WTC11 (cell line): ENCODE measurements around the gene ZSWIM9. TPM values are rescaled to one million over a fixed set of nuclear protein-coding genes. Genes with fewer than 3 reads are reported as not detected.

Source experiments
- ATAC-seq: fragments of 200-7000 bp; cut with Tn5 transposase; 2 replicates; pipeline ENCODE4 v1.10.0; 2021; ENCODE audit warnings: mild to moderate bottlenecking, moderate library complexity
- CTCF ChIA-PET: fragments of 300-600 bp; sonication (Branson Sonifier 250); formaldehyde crosslinking; loops from one replicate; lab custom pipeline; 2021; ENCODE audit warnings: antibody characterized with exemption; lab: Charles Lee
- POLR2A ChIA-PET: fragments of 350-600 bp; sonication (Branson Sonifier 250); formaldehyde crosslinking; loops from one replicate; lab custom pipeline; 2021; ENCODE audit warnings: antibody characterized with exemption; lab: Charles Lee
- DNase-seq: peaks from one replicate; pipeline ENCODE4 v3.0.0; 2021; ENCODE audit warnings: low spot score
- H3K27ac Mint-ChIP-seq: 2 replicates; pipeline ENCODE4 v1.8.0; 2021; ENCODE audit warnings: mixed read lengths
- H3K27me3 Mint-ChIP-seq: 2 replicates; pipeline ENCODE4 v1.8.0; 2021; ENCODE audit warnings: low read depth, mild to moderate bottlenecking, moderate library complexity, mixed read lengths
- H3K36me3 Mint-ChIP-seq: 2 replicates; pipeline ENCODE4 v1.8.0; 2021; ENCODE audit warnings: mixed read lengths
- H3K4me1 Mint-ChIP-seq: 2 replicates; pipeline ENCODE4 v1.8.0; 2022; ENCODE audit warnings: mixed read lengths
- H3K4me3 Mint-ChIP-seq: 2 replicates; pipeline ENCODE4 v1.8.0; 2021; ENCODE audit warnings: mild to moderate bottlenecking, moderate library complexity, mixed read lengths
- H3K9me3 Mint-ChIP-seq: 2 replicates; pipeline ENCODE4 v1.8.0; 2021; ENCODE audit warnings: mixed read lengths
- ARID4B ChIP-seq: sonication (generic); formaldehyde crosslinking; IDR thresholded peaks from 2 replicates; pipeline ENCODE4 v1.8.0; 2023; ENCODE audit warnings: missing genetic modification reagents, mild to moderate bottlenecking, borderline replicate concordance
- CREB1 ChIP-seq: sonication (generic); formaldehyde crosslinking; IDR thresholded peaks from 2 replicates; pipeline ENCODE4 v1.8.0; 2023; ENCODE audit warnings: mild to moderate bottlenecking, missing genetic modification reagents
- EMX1 ChIP-seq: fragments of 250-450 bp; sonication (Bioruptor Pico); IDR thresholded peaks from 2 replicates; pipeline ENCODE4 v1.8.0; 2021; ENCODE audit warnings: mild to moderate bottlenecking
- FOXP1 ChIP-seq: sonication (generic); formaldehyde crosslinking; IDR thresholded peaks from 2 replicates; pipeline ENCODE4 v1.8.0; 2022; ENCODE audit warnings: missing genetic modification reagents, mild to moderate bottlenecking, moderate library complexity, borderline replicate concordance
- JAZF1 ChIP-seq: fragments of 250-450 bp; sonication (Bioruptor Pico); IDR thresholded peaks from 2 replicates; pipeline ENCODE4 v1.9.0; 2021; ENCODE audit warnings: moderate library complexity, mild to moderate bottlenecking, inconsistent platforms
- MAX ChIP-seq: sonication (generic); formaldehyde crosslinking; IDR thresholded peaks from 2 replicates; pipeline ENCODE4 v1.8.0; 2022; ENCODE audit warnings: mild to moderate bottlenecking, missing genetic modification reagents
- MXD4 ChIP-seq: fragments of 250-450 bp; sonication (Bioruptor Pico); IDR thresholded peaks from 2 replicates; pipeline ENCODE4 v1.8.0; 2021; ENCODE audit warnings: mild to moderate bottlenecking, moderate library complexity, borderline replicate concordance
- NFATC4 ChIP-seq: fragments of 250-450 bp; sonication (Bioruptor Pico); IDR thresholded peaks from 2 replicates; pipeline ENCODE4 v1.9.0; 2021; ENCODE audit warnings: mild to moderate bottlenecking
- OVOL2 ChIP-seq: fragments of 250-450 bp; sonication (Bioruptor Pico); IDR thresholded peaks from 2 replicates; pipeline ENCODE4 v1.9.0; 2021; ENCODE audit warnings: mild to moderate bottlenecking, borderline replicate concordance
- PRDM15 ChIP-seq: sonication (generic); formaldehyde crosslinking; IDR thresholded peaks from 2 replicates; pipeline ENCODE4 v1.8.0; 2022; ENCODE audit warnings: missing genetic modification reagents
- SMAD4 ChIP-seq: sonication (generic); formaldehyde crosslinking; IDR thresholded peaks from 2 replicates; pipeline ENCODE4 v1.8.0; 2022; ENCODE audit warnings: mild to moderate bottlenecking, missing genetic modification reagents
- SOX15 ChIP-seq: fragments of 250-450 bp; sonication (Bioruptor Pico); IDR thresholded peaks from 2 replicates; pipeline ENCODE4 v1.9.0; 2021; ENCODE audit warnings: mild to moderate bottlenecking
- TEAD1 ChIP-seq: sonication (generic); formaldehyde crosslinking; IDR thresholded peaks from 2 replicates; pipeline ENCODE4 v1.8.0; 2022; ENCODE audit warnings: mild to moderate bottlenecking, missing genetic modification reagents
- TEAD4 ChIP-seq: sonication (generic); formaldehyde crosslinking; IDR thresholded peaks from 2 replicates; pipeline ENCODE4 v1.8.0; 2022; ENCODE audit warnings: mild to moderate bottlenecking, missing genetic modification reagents
- ZMAT4 ChIP-seq: fragments of 250-450 bp; sonication (Bioruptor Pico); IDR thresholded peaks from 2 replicates; pipeline ENCODE4 v1.9.0; 2021; ENCODE audit warnings: mild to moderate bottlenecking
- ZNF232 ChIP-seq: sonication (generic); formaldehyde crosslinking; IDR thresholded peaks from 2 replicates; pipeline ENCODE4 v1.8.0; 2022; ENCODE audit warnings: mild to moderate bottlenecking, missing genetic modification reagents
- ZNF263 ChIP-seq: sonication (generic); formaldehyde crosslinking; IDR thresholded peaks from 2 replicates; pipeline ENCODE4 v1.8.1; 2022; ENCODE audit warnings: low read depth, mild to moderate bottlenecking, moderate library complexity, missing genetic modification reagents
- ZNF396 ChIP-seq: fragments of 250-450 bp; sonication (Bioruptor Pico); IDR thresholded peaks from 2 replicates; pipeline ENCODE4 v1.8.0; 2021; ENCODE audit warnings: mild to moderate bottlenecking, moderate library complexity, borderline replicate concordance
- ZNF416 ChIP-seq: fragments of 250-450 bp; sonication (Bioruptor Pico); IDR thresholded peaks from 2 replicates; pipeline ENCODE4 v1.9.0; 2021; ENCODE audit warnings: mild to moderate bottlenecking, inconsistent platforms
- ZNF671 ChIP-seq: fragments of 250-450 bp; sonication (Bioruptor Pico); IDR thresholded peaks from 2 replicates; pipeline ENCODE4 v1.8.0; 2021; ENCODE audit warnings: mild to moderate bottlenecking
- ZSCAN18 ChIP-seq: fragments of 250-450 bp; sonication (Bioruptor Pico); IDR thresholded peaks from 2 replicates; pipeline ENCODE4 v2.1.2; 2022; ENCODE audit warnings: mild to moderate bottlenecking, moderate library complexity
- total RNA-seq: library from RNA; stranded (reverse); gene quantifications from 3 replicates; pipeline ENCODE4 v1.2.3, GENCODE V29; 2021

The ZSWIM9 gene
- total RNA-seq, 1 experiment from 2014 or later = 12.8 TPM

- no peak for TF ChIP-seq ZNF232 (CRISPR knock-in tag)
- TF ChIP-seq ARID4B (CRISPR knock-in tag) = no peak
- TF ChIP-seq TEAD4 (CRISPR knock-in tag) = no peak
- TF ChIP-seq JAZF1 (CRISPR knock-in tag) = no peak
- no peak for TF ChIP-seq ZNF671 (CRISPR knock-in tag)
- no peak for TF ChIP-seq ZNF263
Measured at GRCh38 chr19:48139053-48139452, 31.4 kb upstream of the ZSWIM9 start (continued).

- TF ChIP-seq OVOL2 (CRISPR knock-in tag) (no peak), ZSCAN18 (CRISPR knock-in tag) (no peak), SMAD4 (no peak), ZNF416 (CRISPR knock-in tag) (no peak)
- H3K27me3 Mint-ChIP-seq = no peaks in the 10 kb centered on the region
- H3K36me3 Mint-ChIP-seq = peaks cover 47% of the 10 kb centered on the region
- no peak overlapping the region for H3K4me3 Mint-ChIP-seq
- no peaks in the 10 kb centered on the region for H3K9me3 Mint-ChIP-seq
- H3K4me1 Mint-ChIP-seq = no peaks in the 10 kb centered on the region
- ChIA-PET CTCF (no interaction called here), POLR2A (no interaction called here)
- no peak for ATAC-seq
- no peak overlapping the region for H3K27ac Mint-ChIP-seq
- no peak for DNase-seq
Measured at GRCh38 chr19:48147597-48148175, 22.8 kb upstream of the ZSWIM9 start.

GRCh38 chr19:48148576-48148975 lies 21.9 kb upstream of the ZSWIM9 start:
- Mint-ChIP-seq H3K9me3 (no peaks in the 10 kb centered on the region), H3K4me1 (no peaks in the 10 kb centered on the region), H3K36me3 (peaks cover 39% of the 10 kb centered on the region), H3K27me3 (no peaks in the 10 kb centered on the region), H3K4me3 (no peak overlapping the region), H3K27ac (no peak overlapping the region)
- POLR2A ChIA-PET = no interaction called here
- CTCF ChIA-PET = no interaction called here
- ATAC-seq (no peak), DNase-seq (no peak)
- TF ChIP-seq ZNF396 (no peak), MXD4 (CRISPR knock-in tag) (no peak), ZMAT4 (CRISPR knock-in tag) (no peak), EMX1 (CRISPR knock-in tag) (no peak), PRDM15 (CRISPR knock-in tag) (no peak), CREB1 (CRISPR knock-in tag) (no peak), TEAD1 (CRISPR knock-in tag) (no peak), SOX15 (CRISPR knock-in tag) (no peak), OVOL2 (CRISPR knock-in tag) (no peak), ZNF263 (no peak), FOXP1 (CRISPR knock-in tag) (no peak), MAX (CRISPR knock-in tag) (no peak), NFATC4 (CRISPR knock-in tag) (no peak)
